SJSA1 (cell line): ENCODE results near the gene STK40. TPM values are rescaled to one million over a fixed set of nuclear protein-coding genes. Genes with fewer than 3 reads are reported as not detected.

ENCODE experiments used
- DNase-seq, 2 experiments: peaks; one replicate each; pipeline ENCODE4 v3.0.0-alpha.2; 2015 to 2020; ENCODE audit warnings: low spot score in 2 of 2, low read depth in 1 of 2
- H3K27ac ChIP-seq: fragments of 250-450 bp; sonication (Bioruptor Pico); 2 replicates; pipeline ENCODE4 v1.5.1; 2020; ENCODE audit warnings: mild to moderate bottlenecking, moderate library complexity
- H3K27me3 ChIP-seq: fragments of 250-450 bp; sonication (Bioruptor Pico); replicated peaks from 2 replicates; pipeline ENCODE4 v1.5.1; 2020; ENCODE audit warnings: mild to moderate bottlenecking, moderate library complexity
- H3K36me3 ChIP-seq: fragments of 250-450 bp; sonication (Bioruptor Pico); 2 replicates; pipeline ENCODE4 v1.5.1; 2020; ENCODE audit warnings: mild to moderate bottlenecking
- H3K4me1 ChIP-seq: fragments of 250-450 bp; sonication (Bioruptor Pico); replicated peaks from 2 replicates; pipeline ENCODE4 v1.6.1; 2021; ENCODE audit warnings: mild to moderate bottlenecking
- H3K4me3 ChIP-seq: fragments of 250-450 bp; sonication (Bioruptor Pico); 2 replicates; pipeline ENCODE4 v1.5.1; 2020; ENCODE audit warnings: mild to moderate bottlenecking
- H3K9me3 ChIP-seq: fragments of 250-450 bp; sonication (Bioruptor Pico); replicated peaks from 2 replicates; pipeline ENCODE4 v1.5.1; 2020; ENCODE audit warnings: mild to moderate bottlenecking
- total RNA-seq: library from RNA; depleted of rRNA; stranded (reverse); fragments of >200 nt; shearing (Covaris generic); gene quantifications from 2 replicates; pipeline ENCODE4 v1.2.3, GENCODE V29; 2014

The STK40 gene
- total RNA-seq, 1 experiment from 2014 or later = 29.2 TPM

DNA sequence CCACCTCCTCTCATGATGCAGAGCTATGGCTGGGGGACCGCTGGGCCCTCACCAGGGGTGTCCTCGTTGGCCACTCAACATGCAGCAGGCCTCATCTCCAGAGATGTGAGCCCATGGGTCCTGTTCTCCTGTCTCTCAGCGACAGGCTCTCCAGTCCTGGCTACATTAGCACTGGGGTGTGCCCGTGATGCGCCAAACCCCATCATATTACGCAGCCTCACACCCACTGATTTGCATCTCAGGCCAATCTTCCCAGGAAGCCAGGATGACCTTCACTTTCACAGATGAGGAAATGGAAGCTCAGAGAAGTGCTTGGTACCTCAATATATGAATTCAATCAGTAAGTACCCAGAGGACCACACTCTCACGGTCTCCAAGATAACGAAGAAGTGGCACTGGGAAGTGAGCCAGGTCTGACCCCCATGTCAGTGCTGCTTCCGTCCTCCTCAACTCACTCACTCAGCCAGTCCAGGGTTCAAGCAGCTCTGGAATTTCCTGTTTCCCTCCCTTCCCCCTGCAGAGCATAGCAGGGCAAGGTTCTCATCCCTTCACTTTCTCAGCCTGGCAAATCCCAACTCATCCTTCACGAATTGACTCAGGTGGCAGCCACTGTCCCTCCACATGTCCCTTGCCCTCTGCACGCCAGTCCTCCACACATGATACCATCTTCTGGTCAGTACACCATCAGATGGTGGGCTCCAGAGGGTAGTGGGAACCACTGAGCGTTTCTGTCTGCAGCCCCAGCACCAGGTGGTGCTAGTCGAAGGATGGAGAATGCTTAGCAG, 33.4 kb downstream of the STK40 start:
- Histone ChIP-seq H3K27me3 (no peaks in the 10 kb centered on the region), H3K9me3 (no peaks in the 10 kb centered on the region), H3K4me1 (peaks cover 50% of the 10 kb centered on the region), H3K36me3 (peaks cover 74% of the 10 kb centered on the region), H3K4me3 (no peak overlapping the region), H3K27ac (peak overlapping the region; percentile 99)
- DNase-seq = peak; percentile 79 to 84

DNA sequence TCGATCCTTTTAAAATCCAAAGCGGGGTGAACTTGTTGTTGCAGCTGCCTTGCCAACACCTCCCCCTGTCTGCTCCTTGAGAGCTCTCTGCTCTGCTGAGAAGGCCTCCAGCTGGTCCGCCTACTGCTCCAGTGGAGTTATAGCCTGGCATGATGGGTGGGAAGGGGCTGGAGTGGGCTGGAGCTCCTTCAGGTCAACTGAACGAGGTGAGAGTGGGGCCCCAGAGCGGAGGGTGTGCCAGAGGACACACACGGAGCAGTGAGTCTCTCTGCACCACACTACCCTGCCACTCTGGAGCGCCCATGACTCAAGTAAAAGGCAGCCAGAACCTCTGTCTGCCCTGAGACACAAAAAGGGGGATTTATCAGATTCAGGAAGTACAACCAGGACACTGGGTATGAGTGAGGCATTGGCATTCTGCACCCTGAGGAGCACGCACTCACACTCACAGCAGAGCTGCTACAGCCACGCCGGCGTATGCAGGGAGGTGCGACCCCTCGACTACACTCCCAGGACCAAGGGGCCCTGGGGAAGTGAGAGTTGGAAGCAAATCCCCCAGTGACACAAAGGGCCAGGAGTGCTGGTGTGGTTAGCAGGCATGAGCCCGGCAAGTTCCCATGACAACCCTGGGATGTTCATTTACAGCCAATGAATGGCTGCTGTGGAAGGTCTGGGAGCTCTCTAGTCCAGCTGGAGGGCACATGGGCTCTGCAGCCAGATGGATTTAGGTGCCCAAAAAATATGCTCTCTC, 34.3 kb downstream of the STK40 start:
- Histone ChIP-seq H3K9me3 (no peaks in the 10 kb centered on the region), H3K4me1 (peaks cover 50% of the 10 kb centered on the region), H3K36me3 (peaks cover 75% of the 10 kb centered on the region), H3K4me3 (no peak overlapping the region), H3K27ac (peak overlapping the region; percentile 99), H3K27me3 (no peaks in the 10 kb centered on the region)
- DNase-seq = peak; percentile 94

DNA sequence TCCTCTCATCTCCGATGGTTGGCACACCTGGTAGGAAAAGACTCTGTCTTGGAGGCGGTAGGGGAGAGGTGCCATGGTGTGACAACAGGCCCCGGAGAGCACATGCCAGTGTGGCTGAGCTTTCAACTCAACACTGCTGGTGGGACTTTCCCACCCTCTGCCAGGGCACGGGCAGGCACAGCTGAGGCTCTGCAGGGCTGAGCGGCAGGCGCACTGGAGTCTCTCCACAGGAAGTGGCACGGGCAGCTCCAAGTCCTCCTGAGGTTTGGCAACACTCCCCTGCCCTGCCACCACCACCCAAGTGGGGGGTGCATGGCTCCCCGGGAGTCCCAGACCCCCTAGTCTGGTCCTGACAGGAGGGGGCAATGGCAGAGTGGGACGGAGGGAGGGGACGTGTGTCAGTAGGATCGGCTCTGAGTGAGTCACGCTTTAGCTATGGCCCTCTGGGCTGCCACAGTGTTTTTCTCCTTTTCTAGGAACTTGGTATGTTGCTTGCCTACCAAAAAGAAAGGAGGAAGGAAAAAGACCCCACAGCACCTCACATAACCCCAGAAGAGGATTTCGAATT, 35.0 kb downstream of the STK40 start:
- Histone ChIP-seq H3K27me3 (no peaks in the 10 kb centered on the region), H3K36me3 (peaks cover 76% of the 10 kb centered on the region), H3K9me3 (no peaks in the 10 kb centered on the region), H3K4me3 (no peak overlapping the region), H3K4me1 (peaks cover 50% of the 10 kb centered on the region), H3K27ac (peak overlapping the region; percentile 99)
- peak; percentile 96 to 98 for DNase-seq

DNA sequence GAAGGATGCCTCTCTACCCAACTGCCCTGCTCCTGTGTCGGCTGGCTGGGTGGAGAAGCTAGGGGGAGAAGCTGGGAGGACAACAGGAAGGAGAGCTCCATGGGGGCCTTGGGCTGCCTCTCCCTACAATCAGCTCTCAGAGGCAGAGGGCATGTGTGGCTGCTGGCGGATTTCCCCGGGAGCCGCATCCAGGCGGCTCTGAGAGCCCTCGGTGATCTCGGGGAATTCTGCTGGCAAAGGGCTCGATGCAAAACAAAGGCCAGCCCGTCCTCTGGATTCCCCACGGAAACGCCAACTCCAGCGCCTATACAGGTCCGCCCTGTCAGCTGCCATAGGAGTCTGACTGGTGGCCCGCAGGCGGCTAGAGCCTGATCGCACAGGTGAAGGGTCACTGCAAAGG, 35.9 kb downstream of the STK40 start:
- Histone ChIP-seq H3K4me1 (peaks cover 50% of the 10 kb centered on the region), H3K4me3 (no peak overlapping the region), H3K9me3 (no peaks in the 10 kb centered on the region), H3K27ac (peak overlapping the region; percentile 99), H3K36me3 (peaks cover 76% of the 10 kb centered on the region), H3K27me3 (no peaks in the 10 kb centered on the region)
- DNase-seq = peak in 1 of 2 experiments; percentile 43

DNA sequence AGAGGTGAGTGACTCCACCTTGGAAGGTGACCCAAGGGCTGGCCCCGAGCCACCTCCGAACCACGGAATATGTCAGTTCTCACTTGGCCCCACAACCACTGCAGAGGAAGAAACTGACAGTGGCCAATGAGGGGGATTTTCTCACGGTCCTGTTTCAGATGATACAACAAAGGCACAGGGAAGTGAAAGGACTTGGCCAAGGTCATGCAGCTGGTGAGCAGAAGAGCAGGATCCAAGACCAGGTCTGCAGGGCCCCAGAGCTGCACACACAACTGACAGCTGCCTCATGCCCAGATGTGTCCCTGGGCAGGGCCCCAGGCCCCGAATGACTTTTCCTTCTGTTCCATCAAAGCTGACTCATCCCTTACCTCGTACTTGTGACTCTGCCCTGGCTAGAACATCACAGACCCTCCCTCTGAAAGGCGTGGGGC, 36.5 kb downstream of the STK40 start:
- Histone ChIP-seq H3K4me1 (peaks cover 51% of the 10 kb centered on the region), H3K36me3 (peaks cover 76% of the 10 kb centered on the region), H3K27ac (peak overlapping the region; percentile 99), H3K27me3 (no peaks in the 10 kb centered on the region), H3K4me3 (no peak overlapping the region), H3K9me3 (no peaks in the 10 kb centered on the region)
- peak; percentile 49 to 65 for DNase-seq

DNA sequence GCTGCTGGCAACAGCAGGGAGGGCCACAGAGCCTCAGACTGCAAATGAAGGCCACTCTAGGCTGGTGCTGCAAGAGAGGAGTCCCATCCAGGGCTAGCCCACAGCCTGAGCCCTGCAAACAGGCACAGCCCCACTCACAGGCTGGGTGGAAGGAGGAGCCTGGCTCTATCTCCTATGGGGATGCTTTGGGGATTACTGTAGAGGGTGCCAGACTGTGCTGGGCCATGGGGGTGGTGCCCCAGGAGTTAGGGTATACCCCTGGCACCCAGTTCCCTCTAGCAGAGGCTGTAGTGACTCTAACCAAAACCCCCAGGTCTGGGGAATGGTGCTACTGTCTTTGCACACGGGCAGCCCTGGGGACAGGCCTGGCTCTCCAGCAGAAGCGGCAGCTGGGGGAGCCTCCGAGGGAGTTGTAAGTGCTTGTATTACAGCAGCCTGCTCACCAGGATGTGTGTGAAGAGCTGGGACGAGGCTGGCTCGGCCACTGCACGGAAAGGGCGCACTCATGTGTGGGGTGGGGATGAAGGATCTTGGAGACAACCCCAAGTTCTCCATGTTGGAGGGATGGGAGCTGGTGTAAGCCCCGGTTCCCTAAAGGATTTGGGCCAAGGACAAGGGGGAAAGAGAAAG, 38.9 kb downstream of the STK40 start:
- H3K27me3 ChIP-seq = no peaks in the 10 kb centered on the region
- no peaks in the 10 kb centered on the region for H3K9me3 ChIP-seq
- H3K4me1 ChIP-seq = peaks cover 52% of the 10 kb centered on the region
- H3K4me3 ChIP-seq = no peak overlapping the region
- no peak overlapping the region for H3K27ac ChIP-seq
- peaks cover 73% of the 10 kb centered on the region for H3K36me3 ChIP-seq
- no peak for DNase-seq

DNA sequence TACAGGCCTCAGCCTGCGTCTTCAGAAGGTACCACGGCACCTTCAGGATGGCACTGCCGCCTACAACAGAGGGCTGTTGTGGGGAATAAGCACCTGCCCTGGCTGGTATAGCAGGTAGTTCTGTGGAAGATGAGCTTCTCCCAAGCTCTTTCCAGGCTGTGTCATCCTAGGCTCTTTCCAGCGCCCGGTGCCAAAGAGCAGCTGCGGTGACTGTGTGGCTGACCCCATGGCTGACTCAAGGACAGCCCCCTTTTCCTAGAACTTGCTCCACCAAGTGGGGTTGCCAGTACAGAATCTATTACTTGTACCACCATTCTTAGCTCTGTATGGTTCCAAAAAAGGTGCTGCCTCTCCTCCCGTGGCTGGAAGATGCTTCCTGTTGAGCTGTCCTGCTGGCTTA, 40.4 kb downstream of the STK40 start:
- no peak overlapping the region for H3K4me3 ChIP-seq
- peaks cover 37% of the 10 kb centered on the region for H3K4me1 ChIP-seq
- H3K27ac ChIP-seq = no peak overlapping the region
- no peaks in the 10 kb centered on the region for H3K9me3 ChIP-seq
- DNase-seq = no peak
- H3K36me3 ChIP-seq = peaks cover 84% of the 10 kb centered on the region
- no peaks in the 10 kb centered on the region for H3K27me3 ChIP-seq

DNA sequence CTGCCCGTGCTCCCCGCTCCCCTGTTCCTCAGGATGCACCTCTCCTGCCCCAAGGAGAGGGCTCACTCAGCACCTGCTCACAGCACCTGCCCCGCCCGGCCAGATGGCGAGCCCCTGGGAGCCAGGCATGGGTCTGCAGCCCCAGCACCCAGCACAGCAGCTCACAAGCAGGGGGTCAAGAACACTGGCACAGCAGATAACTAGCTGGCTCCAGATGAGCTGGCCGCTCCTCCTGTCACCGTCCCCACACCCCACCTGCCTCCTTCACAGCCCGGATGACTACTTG, 41.4 kb downstream of the STK40 start:
- no peak for DNase-seq
- H3K4me3 ChIP-seq = no peak overlapping the region
- H3K36me3 ChIP-seq = peaks cover 89% of the 10 kb centered on the region
- H3K9me3 ChIP-seq = no peaks in the 10 kb centered on the region
- no peaks in the 10 kb centered on the region for H3K27me3 ChIP-seq
- H3K4me1 ChIP-seq = peaks cover 27% of the 10 kb centered on the region
- no peak overlapping the region for H3K27ac ChIP-seq

DNA sequence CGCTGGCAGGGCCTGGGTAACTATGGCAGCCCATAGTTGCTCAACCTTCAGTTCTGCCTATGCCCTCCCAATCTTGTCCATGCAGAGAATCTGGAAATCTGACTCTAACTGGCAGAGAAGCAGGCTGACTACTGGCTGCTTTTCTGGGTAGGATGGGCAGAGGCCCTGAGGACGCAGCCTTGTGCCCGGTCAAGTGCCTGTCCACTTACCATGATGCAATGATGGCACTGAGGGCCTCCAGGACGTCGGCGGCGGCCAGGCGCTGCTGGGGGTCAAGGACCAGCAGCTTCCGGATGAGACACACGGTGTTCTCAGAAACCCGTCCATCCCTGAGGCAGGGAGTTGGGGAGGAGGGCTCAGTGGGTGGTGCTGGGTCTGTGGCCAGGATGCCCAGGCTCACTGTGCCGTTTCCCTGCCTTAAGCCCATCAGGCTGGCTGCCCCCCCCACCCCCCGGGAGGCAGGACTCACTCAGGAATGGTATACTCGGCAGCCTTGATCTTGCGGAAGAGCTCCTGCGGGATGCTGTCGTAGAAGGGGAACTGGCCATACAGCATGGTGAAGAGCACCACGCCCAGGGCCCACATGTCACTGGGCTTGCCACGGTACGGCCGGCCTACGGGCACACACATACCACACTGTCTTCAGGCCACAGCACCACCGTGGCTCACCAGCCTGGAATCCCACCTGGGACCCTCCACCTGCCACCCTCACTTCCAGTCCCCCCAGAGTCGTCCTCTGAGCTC, 41.9 kb downstream of the STK40 start:
- Histone ChIP-seq H3K4me3 (no peak overlapping the region), H3K9me3 (no peaks in the 10 kb centered on the region), H3K27ac (peak overlapping the region; percentile 67; the same call in 1 of the 2 replicates), H3K4me1 (peaks cover 22% of the 10 kb centered on the region), H3K27me3 (no peaks in the 10 kb centered on the region), H3K36me3 (peaks cover 84% of the 10 kb centered on the region)
- DNase-seq = no peak

DNA sequence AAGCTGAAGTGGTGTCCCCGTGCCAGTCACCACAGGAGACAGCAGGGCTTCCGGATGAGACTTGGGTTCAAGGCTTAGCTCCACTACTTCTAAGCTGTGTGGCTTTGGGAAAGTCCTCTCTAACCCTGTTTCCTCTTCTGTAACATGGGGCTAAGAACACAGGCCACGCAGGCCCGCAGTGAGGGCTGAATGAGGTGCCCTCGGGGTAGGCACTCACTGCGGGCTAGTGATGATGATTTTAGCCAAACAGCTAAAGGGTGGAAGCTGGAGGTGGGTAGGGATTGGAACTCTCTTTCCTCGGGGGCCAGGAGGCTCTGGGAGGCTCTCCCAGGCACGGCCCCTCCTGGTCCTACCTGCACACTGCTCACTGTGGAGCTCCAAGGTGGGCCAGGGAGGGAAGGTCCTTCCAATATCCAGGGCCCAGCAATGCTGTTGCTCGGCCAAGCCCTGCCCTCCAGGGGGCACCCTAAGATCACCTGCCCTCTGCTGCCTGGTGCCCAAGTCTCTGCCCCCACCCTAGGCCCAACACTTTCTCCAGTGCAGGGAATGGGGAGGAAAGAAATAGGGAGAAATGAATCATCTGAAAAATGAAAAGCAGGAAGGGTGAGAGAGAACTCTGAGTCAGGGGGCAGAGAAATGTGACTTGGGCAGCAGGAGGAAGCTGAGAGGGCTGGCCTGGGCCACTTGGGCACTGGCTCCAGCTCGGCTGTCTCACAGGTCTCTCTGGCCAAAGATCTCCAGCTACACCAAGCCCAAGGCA, 43.1 kb downstream of the STK40 start:
- peak; percentile 83 to 86 for DNase-seq

DNA sequence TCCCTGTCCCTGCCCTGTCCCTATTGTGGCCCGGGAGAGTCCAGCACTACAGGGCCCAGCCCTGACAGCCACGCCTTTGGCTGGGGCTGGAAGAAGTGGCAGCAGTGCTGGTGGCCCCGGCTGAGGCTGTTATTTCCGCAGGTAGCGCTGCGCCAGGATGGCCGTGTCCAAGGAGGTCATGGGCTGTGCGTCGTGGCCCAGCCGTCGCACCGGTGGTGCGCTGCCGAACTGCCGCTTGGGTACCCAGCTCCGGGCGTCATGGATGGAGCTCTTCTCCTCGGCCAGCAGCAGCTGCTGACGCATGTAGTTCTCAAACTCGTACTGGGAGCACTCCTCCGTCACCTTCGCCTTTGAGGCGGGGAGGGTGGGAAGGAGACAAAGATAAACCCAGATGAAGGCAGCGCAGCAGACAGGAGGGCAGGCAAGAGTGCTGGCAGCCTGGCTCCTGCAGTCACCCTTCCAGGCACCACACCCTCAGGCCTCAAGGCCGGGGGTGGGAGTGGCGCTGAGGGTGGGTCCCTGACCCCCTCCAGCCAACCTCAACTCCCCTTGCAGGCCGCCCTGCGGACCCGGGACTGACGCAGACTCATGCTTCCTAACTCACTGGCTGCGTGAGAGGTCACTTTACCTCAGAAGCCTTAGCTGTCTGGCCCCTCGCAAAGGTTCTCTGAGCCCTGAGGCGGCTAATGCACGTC, 44.0 kb downstream of the STK40 start:
- no peaks in the 10 kb centered on the region for H3K9me3 ChIP-seq
- peaks cover 21% of the 10 kb centered on the region for H3K4me1 ChIP-seq
- no peaks in the 10 kb centered on the region for H3K27me3 ChIP-seq
- no peak overlapping the region for H3K27ac ChIP-seq
- no peak for DNase-seq
- H3K36me3 ChIP-seq = peaks cover 66% of the 10 kb centered on the region
- H3K4me3 ChIP-seq = no peak overlapping the region

More for the DNA sequence above, 43.1 kb downstream of the STK40 start:
- Histone ChIP-seq H3K36me3 (peaks cover 71% of the 10 kb centered on the region), H3K4me3 (no peak overlapping the region), H3K4me1 (peaks cover 21% of the 10 kb centered on the region), H3K9me3 (no peaks in the 10 kb centered on the region), H3K27me3 (no peaks in the 10 kb centered on the region), H3K27ac (peak overlapping the region; percentile 67)

DNA sequence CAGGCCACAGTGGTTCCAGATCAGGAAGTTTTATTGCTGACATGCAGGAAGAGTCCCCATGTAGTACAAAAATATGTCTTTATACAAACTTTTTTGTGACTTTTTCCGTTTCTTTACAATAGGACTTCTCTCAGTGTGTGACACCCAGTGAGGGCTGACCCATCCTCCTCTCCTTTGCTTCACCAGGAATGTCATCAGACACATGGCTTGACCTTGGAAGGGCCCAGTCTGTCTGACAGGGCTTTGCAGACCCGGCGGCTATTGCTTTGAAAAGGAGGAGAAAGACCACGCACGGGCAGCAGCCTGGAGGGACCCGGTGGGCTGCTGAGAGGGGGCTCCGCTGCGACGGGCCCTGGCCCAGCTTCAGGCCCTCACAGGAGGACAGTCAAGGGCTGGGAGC, 46.1 kb downstream of the STK40 start:
- Histone ChIP-seq H3K36me3 (peaks cover 49% of the 10 kb centered on the region), H3K27me3 (no peaks in the 10 kb centered on the region), H3K27ac (no peak overlapping the region), H3K4me1 (peaks cover 21% of the 10 kb centered on the region), H3K9me3 (no peaks in the 10 kb centered on the region), H3K4me3 (no peak overlapping the region)
- DNase-seq = no peak
